ELR (cell line): ENCODE data around the gene TMEM181.
"Not testable (repeated sequence)": the region's sequence is repeated elsewhere in the genome, so short reads cannot be mapped to it uniquely, and the experiment has no call there.

Experiments
- DNase-seq: peaks from one replicate; pipeline ENCODE4 v3.0.0-alpha.2; 2015; ENCODE audit warnings: low read depth

Gene TMEM181

DNA sequence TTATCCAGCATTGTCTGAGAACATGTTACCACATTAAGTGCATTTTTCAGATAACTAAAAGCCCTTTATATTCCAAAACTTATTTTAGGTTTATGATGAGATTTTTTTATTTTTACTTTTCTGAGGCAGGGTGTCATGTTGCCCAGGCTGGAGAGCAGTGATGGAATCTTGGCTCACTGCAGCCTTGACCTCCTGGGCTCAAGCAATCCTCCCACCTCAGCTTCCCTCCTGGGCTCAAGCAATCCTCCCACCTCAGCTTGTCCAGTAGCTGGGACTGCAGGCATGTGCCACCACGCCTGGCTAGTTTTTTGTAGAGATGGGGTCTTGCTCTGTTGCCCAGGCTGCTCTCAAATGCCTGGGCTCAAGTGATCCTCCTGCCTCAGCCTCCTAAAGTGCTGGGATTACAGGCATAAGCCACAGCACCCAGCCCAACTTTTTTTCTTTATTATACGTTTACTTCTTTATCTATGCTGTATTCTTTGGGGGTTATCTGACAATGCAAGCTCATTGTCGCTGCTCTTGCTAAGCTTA is 78.5 kb downstream of the TMEM181 start:
- DNase-seq, result no peak

DNA sequence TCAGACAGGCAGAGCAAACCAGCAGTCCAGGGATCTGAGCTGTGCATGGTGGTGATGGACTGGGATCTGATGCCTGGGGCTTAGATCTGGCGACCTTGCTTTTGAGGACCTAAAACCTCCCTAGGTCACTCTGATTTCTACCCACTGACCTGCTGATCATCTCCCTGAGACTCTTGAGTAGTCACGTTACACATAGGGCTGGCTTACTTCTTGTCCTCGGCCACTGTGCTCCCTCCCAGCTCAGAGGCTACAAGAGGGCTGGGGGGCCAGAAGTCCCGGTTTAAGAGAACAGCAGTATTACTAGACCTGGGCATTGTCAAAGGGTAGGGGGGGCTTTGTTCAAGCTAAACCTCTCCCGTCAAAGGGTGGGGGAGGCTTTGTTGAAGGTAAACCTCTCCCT is 79.2 kb downstream of the TMEM181 start:
- DNase-seq, result no peak

DNA sequence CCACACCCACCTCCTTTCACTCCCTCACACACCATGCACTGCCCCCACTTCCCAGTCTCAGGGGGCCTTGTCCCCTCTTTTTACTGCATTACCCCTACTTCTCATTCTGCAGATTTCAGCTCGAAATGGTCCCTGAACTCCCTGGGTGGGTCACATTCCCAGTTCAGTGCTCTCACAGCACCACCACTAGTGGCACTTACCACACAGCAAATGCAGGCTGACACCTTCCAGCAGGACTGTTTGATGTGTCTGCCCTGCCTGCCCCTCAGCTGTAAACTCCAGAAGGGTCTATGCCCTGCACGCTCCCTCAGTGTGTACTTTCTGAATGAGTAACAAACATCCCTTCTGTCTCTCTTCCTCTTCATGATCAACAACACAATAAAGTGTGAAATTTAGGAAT is 80.6 kb downstream of the TMEM181 start:
- no peak for DNase-seq

DNA sequence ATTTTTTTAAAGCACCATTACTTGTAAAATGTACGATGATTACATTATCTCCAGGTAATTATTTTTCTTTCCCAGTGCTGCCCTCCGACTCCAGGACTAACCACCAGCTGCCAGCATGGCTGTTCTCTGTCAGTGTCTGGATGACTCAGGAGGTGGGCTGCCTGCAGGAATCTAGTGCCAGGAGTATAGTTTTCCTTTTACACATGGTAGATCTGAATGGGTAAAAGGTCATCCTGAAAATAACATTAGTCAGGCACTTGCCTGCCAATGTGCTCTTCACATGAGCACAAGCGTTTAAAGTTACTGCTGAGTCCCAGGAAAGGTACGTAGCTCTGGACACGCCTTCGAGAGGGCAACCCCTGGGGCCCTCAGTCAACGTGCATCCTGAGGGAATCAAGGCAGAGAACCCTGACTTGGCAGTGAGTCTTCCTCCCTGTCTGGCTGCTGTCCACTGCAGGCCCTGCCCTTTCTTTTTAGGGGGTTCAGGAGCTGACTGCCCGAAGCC is 82.3 kb downstream of the TMEM181 start:
- DNase-seq, result peak; percentile 93

DNA sequence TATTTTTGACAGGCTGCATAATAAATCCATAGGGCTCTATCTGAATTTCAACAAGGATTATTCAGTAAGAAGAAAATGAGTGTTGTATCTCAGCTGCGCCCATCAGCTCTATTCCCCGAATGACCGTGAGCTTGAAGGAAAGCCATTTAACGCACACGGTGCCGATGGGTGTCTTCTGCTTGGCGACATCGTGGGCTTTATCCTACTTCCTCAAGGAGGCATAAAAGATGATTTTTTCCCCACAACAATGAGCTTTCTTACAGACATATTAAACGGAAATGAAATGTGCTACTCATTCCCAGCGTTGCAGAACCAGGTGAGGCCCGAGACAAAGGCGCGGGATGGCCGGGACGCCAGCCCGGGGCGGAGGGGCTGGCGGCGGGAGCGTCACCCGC is 83.9 kb downstream of the TMEM181 start:
- peak; percentile 39 for DNase-seq

DNA sequence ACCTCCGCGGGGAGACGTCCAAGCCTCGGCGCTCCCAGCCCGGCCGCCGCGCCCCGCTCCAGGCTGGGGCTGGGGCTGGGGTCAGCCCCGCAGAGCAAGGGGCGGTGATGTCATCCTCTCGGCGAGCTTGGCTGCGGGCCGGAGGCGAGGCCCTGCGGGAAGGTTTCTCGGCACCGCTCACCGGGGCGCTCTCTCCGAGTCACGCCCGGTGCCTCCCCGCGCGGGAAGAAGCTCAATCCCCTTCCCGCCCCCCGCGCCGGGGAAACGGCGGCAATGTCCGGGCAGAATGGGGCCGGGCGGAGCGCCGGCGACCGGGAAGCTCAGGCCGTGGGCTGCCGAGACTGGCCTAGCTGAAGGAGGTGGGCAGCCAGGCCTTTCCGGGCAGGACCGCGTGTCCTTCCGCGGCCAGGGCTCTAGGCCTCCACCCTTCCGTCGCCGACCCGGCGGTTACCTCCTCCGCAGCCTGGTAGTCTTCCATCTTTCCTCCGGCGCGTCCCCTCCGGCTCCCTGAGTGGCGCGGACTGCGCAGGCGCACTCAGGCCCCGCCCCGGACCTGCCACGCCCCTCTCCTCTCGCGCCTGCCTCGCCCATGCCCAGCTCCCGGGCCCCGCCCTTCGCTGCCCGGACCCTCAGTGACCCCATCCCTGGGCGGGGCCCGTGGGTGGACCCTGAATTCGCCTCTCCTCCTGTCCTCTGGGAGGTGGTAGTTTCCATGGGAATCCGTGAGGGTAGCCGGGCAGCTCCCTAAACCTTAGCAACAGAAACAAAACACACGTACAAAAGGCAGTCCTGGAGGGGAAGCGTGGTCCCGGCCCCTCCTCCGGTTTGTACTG is 84.6 kb downstream of the TMEM181 start, which contains the start of gene DYNLT1:
Gene DYNLT1, minus strand, starts transcription at position 513 of the 833 bp plus-strand sequence. Its CDS starts 35 bp downstream, at position 478.
- DNase-seq, result peak; percentile 93

DNA sequence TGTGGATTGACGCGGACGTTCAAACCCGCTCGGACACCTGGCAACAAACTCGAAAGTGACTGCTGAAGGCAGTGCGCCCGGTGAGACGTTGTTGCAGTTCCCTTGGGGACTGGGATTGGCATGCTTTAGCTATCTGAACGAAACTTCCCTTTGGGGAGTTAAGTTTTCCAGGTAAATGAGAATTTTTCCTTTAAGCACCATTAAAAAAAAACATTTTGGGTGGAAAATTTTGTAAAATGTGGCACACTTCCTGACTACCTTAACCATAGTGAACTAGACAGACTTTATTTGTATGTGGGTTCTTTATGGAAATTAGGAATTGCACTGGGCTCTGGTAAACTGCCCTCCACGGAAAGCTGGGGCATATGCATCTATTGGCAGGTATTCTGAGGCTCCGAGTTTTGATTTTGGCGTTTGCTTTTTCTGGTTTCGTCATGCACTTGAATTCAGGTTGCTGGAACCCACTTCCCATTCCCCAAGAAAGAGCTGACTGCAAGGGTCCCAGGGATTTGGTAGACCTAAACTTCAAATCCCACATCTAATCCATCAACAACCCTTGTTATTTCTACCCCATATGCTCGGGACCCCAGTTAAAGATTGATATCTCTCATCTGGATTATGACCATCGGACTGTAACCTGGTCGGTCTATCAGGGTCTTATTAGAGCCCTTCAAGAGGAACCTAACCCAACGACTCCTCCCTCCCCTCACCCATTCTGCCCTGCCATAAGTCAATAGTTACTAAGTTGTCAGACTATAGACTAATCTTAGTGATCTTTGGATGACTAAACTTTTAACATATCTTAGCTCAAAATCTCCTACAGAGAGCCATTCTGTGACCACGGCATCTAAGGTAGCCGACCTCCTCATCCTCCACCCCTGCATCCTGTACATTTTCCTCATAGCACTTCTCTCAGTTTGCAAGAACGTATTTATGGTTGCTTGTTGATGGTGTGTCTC is 85.5 kb downstream of the TMEM181 start:
- peak; percentile 65 for DNase-seq

DNA sequence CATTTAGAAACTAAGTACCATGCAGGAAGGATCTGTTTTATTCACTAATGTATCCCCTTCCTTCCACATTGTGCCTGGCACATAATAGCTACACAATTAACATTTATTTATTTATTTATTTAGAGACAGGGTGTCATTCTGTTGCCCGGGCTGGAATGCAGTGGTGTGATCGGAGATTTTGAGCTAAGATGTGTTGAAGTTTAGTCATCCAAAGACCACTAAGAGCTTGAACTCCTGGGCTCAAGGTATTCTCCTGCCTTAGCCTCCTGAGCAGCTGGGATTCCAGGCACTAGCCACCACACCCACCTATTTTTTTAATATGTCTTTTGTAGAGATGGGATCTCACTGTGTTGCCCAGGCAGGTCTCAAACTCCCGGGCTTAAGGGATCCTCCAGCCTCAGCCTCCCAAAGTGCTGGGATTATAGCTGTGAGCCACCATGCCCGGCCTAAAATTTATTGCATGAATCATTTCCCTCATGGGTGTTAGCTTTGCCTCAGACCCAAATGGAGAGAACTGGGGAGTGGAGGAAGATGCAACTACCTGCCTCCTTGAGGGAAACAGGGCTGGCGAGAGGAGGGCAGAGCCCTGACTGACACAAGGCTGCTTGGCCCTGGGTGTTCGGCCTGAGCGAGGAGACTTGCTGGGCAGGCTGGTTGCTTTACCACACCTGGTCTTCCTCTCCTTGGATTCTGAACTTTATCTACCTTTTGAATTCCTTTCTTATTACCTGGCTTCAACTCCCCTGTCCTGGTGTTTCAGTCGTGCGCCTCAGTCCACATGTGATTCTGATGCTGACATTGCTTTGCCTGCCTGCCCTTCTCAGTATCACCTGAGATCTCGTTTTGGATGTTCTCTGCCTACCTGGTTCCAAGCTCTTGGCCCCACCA is 86.4 kb downstream of the TMEM181 start:
- DNase-seq, result peak; percentile 23

DNA sequence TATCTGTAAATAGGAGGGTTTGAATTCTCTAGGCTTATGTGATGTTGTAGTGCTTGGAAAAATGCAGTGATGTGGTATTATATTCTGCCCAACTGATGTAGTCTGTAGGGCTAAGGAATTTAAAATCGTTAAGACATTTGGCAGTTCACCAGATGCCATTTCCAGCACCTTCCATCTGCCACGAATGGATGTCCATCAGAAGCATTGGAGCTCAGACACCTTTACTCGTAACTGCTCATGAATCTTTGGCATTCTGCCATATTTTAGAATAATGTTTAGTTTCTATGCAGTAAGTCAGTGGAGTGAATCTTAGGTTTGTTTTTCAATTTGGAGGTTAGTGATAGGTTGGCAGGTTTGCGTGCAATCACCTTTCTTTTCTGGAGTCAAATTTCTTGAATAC is 87.6 kb downstream of the TMEM181 start:
- DNase-seq, result peak; percentile 18

DNA sequence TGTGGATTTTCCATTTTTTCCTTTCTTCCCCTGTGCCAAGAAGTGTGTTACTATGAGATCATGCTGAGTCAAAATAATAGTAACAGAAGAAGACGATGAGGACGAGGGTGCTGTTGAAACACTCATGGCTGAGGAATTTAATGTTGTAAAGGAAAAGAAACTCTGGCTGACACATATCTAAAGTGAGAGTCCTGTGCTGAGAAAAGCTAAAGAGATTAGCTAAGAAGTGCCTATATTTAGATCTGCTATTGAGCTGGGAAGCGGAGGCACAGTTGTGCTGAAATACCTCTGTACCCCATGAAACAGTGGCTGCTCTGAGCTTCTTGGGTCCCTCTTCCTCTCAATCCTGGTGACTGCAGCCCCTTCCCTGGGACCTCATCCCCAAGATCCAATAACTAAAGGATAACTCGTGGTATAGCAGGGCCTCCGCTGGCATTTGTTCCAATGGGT is 88.8 kb downstream of the TMEM181 start:
- DNase-seq, result peak; percentile 97

DNA sequence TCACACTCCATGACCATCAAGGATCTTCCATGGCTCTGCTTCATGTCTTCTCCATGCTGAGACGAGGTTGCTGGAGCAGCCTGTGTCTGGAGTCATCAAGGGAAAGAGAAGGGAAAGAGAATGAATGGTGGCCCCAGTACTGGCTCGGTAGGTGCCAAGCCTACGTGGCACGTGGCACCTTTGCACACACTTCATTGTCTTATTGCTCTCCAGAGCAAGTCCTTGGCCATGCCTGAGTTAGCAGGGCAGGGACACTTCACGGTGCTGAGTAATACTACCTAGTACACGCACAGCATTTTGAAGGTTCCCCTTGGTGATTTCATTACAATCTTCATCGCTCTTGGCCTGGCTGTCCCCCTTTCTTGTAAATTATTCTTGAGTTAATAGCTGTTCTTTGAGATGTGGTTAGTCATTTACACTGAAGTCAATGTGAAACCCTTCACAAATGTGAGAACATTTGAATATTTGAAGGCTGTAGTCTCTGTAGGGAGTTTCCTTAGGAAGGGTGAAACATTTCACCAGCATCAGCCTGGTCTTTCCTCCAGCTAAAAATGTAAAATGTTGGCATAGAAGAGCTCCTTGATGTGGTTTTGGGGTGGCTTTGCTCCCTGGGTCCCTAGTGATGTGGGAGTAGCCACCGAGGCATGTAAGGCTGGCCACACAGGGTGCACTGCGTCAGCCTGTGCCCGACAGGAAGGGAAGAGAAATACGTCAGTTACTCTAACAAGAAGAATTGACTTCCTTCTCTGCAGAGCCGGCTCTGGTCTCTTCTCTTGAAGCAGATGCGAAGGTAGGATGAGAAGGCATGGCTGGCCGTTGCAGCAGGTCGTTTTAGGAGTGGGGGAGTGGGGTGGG is 89.6 kb downstream of the TMEM181 start, which contains the start of gene SYTL3:
Gene SYTL3, plus strand, starts transcription at position 766 of the 855 bp plus-strand sequence. CDS start 13,215 bp downstream, outside the sequence.
- DNase-seq, result peak; percentile 74

DNA sequence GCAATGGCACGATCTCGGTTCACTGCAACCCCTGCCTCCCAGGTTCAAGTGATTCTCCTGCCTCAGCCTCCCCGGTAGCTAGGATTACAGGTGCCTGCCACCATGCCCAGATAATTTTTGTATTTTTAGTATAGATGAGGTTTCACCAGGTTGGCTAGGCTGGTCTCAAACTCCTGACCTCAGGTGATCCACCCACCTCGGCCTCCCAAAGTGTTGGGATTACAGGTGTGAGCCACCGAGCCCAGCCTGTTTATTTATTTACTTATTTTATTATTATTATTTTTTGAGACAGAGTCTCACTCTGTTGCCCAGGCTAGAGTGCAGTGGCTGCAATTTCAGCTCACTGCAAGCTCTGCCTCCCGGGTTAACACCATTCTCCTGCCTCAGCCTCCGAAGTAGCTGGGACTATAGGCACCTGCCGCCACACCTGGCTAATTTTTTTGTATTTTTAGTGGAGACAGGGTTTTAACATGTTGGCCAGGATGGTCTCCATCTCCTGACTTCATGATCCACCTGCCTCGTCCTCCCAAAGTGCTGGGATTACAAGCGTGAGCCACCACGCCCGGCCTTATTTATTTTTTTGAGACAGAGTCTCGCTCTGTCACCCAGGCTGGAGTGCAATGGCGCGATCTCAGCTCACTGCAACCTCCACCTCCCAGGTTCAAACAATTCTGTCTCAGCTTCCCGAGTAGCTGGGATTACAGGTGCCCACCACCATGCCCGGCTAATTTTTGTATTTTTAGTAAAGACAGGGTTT is 92.3 kb downstream of the TMEM181 start:
- not testable (repeated sequence) for DNase-seq

DNA sequence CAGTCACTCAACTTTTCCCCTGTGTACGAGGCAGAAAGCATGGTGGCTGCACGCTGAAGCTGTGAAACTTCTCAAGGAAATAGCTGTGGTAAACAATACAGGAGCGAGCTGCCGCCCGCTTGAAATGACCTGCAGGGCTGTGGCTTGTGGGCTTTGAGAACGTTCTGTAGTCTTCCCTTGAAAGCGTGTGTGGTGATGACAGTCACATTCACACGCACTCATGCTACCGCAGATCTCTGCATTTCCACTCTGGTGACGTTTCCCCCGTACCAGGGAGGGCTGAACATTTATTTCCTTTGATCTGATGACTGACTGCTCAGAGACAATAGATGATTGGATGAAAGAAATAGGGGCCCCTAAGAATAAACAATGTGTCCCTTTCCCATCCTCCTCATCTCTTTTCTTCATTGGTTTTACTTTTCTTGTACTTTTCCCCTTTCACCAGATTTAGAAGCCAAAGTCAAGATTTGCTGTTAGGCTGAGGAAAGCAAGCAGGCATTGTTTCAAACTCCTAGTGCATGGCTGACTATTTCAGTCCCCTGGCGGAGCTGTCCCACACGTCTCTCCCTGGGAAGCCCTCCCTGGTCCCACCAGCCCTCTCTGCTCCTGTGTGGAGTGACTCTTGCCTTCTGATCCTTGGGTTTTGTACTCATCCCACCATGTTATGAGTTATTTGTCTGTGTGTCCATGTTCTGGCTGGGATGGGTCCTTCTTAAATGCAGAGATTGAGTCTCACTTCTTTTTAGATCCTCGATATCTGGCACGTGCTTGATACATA is 93.9 kb downstream of the TMEM181 start:
- no peak for DNase-seq

DNA sequence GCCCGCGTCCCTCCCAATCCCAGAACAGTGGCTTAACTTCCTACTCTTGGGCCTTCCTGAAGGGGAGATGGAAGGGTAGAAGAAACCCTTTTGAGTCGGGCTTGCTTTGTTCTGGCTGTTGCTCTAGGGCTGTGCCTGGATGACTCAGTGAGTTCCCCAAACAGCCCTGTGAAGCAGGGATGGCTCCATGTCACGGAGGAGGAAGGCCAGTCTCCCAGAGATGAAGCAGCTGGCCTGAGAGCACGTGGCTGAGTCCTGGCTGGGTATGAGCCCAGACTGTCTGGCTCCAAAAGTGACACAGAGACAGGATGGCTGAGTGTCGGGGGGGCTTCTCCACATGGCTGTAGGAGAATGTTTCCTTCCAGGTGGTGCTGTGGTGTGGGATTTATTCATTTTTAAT is 94.6 kb downstream of the TMEM181 start:
- peak; percentile 89 for DNase-seq

DNA sequence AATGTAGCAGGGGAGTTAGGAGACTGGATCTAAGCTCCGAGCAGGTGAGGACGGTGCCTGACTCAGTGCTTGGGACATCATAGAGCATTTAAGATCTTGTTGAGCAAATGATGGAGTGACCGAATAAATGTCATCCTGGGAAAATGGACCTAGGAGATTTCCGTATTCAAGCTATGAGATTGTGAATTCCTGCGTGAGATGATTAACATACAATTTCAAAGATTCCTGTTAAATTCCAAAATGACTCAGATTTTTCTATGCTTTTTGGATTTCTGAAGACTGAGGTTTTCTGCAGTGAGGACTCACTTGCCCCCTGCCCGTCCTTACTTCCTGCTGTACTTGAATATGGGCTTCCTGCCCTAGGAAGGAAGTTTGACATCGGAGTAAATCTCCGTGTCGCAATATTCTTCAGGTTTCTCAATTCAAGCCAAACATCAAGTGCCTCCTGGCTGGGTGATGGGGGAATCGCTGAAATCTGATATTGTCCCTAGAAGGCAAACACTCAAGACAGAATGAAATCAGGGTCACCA is 95.1 kb downstream of the TMEM181 start:
- DNase-seq, result peak; percentile 90

DNA sequence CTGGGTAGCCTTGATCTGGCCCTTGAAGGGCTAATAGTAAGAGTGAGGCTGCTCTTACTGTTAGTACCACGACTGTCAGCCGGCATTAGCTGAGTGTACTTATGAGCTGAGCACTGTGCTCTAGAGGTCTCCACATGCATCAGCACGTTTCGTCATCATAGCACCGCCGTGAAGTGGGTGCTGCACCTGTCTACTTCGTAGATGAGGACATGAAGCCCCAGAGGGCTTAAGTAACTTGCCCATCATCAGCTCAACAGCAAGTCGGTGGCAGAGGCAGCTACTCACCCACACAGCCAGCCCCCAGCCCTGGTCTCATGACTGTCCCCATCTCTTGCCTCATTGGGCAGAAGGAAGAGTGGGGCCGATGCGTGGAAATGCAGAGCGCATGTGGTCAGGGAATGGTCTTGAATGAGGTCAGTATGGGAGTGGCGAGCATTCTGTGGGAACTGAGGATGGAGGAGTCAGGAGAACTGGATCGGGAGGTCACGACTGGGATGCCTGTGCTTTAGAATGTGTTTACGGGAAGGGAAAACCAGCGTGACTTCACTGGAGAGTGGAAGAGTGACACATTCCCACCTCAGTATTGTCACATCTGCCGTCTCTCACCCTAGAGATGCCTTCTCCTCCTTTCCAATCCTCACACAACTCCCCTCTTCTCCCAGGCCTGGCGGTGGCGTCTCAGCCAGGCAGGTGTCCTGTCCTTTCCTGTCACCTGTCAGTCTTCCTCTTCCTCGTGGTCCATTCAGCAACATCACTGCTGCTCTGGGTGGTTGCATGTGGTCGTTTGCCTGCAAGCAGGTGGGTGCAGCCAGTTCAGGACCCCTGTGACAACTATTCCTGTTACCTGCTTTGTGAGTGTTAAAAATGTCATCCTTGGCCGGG is 95.9 kb downstream of the TMEM181 start:
- DNase-seq, result no peak

DNA sequence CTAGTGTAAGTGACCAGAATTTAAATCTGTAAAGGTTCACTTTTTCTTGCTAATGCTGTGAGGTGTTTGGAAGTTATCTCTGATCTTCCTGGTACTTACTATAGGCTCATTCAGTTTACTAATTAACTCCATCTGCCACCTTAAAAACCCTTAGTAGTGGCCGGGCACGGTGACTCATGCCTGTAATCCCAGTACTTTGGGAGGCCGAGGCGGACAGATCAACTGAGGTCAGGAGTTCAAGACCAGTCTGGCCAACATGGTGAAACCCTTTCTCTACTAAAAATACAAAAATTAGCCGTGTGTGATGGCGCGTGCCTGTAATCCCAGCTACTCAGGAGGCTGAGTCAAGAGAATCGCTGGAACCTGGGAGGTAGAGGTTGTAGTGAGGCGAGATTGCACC is 97.1 kb downstream of the TMEM181 start:
- DNase-seq, result peak; percentile 44
